PC-9 (cell line): ENCODE results near the gene VWA5A.

Experiments
- EZH2 ChIP-seq: fragments of 200-600 bp; sonication (generic); IDR thresholded peaks from 2 replicates; pipeline ENCODE4 v1.8.0; 2017; ENCODE audit warnings: antibody characterized with exemption, low read depth
- TF ChIP-seq, protein P1 (sequence below): fragments of 200-600 bp; sonication (generic); conservative IDR thresholded peaks from 2 replicates; pipeline ENCODE4 v1.6.1; 2017; ENCODE audit warnings: mixed run types, antibody characterized with exemption, mild to moderate bottlenecking, moderate library complexity

DNA sequence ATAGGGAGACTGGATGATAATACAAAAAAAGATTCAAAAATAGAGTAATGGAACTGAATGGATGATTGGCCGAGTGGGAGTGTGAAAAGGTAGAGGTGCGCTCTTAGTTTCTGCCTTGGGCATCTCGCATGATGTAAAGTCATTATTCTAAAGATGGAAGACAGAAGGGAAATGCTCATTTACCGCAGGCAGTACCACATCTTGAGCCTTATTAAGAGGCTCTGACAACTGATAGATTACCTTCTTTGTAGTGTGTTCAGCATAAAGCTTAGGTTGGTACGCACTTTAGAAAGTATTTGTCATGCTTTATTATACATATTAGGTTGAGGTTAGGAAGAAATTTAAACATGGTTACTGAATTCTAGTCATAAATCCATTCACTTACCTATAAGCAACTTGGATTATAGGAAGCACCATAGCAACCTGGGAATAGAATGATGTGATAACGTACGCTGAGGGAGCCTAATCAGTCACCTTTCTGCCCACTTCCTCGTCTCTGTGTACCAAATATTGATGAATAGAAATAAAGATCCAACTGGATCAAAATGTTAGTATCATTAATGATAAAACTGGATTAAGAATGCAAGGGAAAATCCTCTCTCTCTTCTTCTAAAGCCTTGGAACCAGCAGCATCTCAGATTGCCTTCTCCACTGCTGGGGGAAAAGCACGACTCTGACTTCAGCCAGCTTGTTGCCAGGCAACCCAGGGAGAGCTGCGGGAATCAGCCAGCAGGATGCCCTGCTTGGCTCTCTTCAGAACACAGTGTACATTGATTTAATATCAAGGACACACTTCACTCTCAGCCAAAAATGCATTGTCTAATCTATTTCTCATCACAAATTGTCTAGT lies 29.0 kb upstream of the VWA5A start:
- TF ChIP-seq, protein P1, sequence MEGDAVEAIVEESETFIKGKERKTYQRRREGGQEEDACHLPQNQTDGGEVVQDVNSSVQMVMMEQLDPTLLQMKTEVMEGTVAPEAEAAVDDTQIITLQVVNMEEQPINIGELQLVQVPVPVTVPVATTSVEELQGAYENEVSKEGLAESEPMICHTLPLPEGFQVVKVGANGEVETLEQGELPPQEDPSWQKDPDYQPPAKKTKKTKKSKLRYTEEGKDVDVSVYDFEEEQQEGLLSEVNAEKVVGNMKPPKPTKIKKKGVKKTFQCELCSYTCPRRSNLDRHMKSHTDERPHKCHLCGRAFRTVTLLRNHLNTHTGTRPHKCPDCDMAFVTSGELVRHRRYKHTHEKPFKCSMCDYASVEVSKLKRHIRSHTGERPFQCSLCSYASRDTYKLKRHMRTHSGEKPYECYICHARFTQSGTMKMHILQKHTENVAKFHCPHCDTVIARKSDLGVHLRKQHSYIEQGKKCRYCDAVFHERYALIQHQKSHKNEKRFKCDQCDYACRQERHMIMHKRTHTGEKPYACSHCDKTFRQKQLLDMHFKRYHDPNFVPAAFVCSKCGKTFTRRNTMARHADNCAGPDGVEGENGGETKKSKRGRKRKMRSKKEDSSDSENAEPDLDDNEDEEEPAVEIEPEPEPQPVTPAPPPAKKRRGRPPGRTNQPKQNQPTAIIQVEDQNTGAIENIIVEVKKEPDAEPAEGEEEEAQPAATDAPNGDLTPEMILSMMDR = no peak
- no peak for TF ChIP-seq EZH2
